Lower leg skin (tissue), 3 donors: ENCODE results near the gene HAUS7.

Experiments
- POLR2A ChIP-seq, 2 donors: fragments of 450-650 bp; IDR thresholded peaks; one replicate each; pipeline ENCODE4 v1.6.1; 2016 to 2017; ENCODE audit warnings: antibody characterized with exemption in 2 of 2, mild to moderate bottlenecking in 1 of 2, moderate library complexity in 1 of 2
- TF ChIP-seq, protein P1 (sequence below), 3 donors: fragments of 450-650 bp; IDR thresholded peaks; one replicate each; pipeline ENCODE4 v1.5.1; 2016; ENCODE audit warnings: antibody characterized with exemption in 3 of 3, mild to moderate bottlenecking in 3 of 3, moderate library complexity in 2 of 3

DNA sequence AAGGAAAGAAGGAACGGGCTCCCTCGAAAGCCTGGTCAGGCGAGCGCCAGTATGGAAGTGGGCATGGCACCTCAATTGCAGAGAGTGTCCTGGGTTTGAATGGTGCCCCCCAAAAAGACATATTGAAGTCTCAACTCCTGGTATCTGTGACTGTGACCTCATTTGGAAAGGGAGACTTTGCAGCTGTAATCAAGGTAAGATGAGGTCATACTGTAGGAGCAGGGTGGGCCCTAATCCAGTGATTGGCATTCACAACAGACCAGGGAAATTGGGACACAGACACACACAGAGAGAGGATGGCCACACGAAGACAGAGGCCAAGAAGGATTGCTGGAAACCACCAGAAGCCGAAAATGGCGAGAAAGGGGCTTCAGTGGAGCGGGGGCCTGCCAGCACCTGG lies 52.7 kb downstream of the HAUS7 start:
- TF ChIP-seq, protein P1, sequence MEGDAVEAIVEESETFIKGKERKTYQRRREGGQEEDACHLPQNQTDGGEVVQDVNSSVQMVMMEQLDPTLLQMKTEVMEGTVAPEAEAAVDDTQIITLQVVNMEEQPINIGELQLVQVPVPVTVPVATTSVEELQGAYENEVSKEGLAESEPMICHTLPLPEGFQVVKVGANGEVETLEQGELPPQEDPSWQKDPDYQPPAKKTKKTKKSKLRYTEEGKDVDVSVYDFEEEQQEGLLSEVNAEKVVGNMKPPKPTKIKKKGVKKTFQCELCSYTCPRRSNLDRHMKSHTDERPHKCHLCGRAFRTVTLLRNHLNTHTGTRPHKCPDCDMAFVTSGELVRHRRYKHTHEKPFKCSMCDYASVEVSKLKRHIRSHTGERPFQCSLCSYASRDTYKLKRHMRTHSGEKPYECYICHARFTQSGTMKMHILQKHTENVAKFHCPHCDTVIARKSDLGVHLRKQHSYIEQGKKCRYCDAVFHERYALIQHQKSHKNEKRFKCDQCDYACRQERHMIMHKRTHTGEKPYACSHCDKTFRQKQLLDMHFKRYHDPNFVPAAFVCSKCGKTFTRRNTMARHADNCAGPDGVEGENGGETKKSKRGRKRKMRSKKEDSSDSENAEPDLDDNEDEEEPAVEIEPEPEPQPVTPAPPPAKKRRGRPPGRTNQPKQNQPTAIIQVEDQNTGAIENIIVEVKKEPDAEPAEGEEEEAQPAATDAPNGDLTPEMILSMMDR (IDR thresholded peaks at IDR 0.05): no peak
- no peak for TF ChIP-seq POLR2A (IDR thresholded peaks at IDR 0.05)
